ENCODE measurements around the gene CCNL1.

The CCNL1 gene

GRCh38 chr3:157117206-157117605 is 42.7 kb downstream of the CCNL1 start:
- no peak overlapping the region for H3K14ac ChIP-seq (ENCODE audit: low read length)
- H3K9ac ChIP-seq (ENCODE audit: low read depth, low read length, poor library complexity), result no peak overlapping the region
- no peak overlapping the region for H4K91ac ChIP-seq (ENCODE audit: low read depth, low read length, poor library complexity)
- H3K4me3 ChIP-seq (ENCODE audit: low read length in 2 of 2), result no peak overlapping the region
- no peak overlapping the region for H4K8ac ChIP-seq (ENCODE audit: low read depth, low read length)
- no peak overlapping the region for H3K23ac ChIP-seq (ENCODE audit: low read depth, low read length, poor library complexity)
- H3K36me3 ChIP-seq (replicated peaks in 1 of 2; ENCODE audit: control insufficient read depth in 2 of 2, insufficient read depth in 2 of 2, low read length in 2 of 2), result no peaks in the 10 kb centered on the region
- H3K27me3 ChIP-seq (ENCODE audit: control insufficient read depth in 3 of 3, insufficient read depth in 3 of 3, low read depth in 1 of 3, low read length in 3 of 3), result peaks cover 0 to 3% (median 0%) of the 10 kb centered on the region in 3 experiments
- peaks cover 0 to 2% of the 10 kb centered on the region in 2 donors for H3K9me3 ChIP-seq (replicated peaks in 1 of 2; ENCODE audit: control insufficient read depth in 2 of 2, insufficient read depth in 1 of 2, low read depth in 1 of 2, low read length in 2 of 2)
- WGBS, 2 donors (ENCODE audit: extremely low coverage in 2 of 2, insufficient read length in 2 of 2, insufficient replicate concordance in 1 of 2), result no CpG with 5 or more reads among the region's 3 CpGs
- no peak overlapping the region for H3K4ac ChIP-seq (ENCODE audit: low read length)
- H2BK5ac ChIP-seq (ENCODE audit: low read length), result no peak overlapping the region
- H3K4me1 ChIP-seq (ENCODE audit: control insufficient read depth in 2 of 2, insufficient read depth in 1 of 2, low read depth in 1 of 2, low read length in 2 of 2), result peaks cover 10 to 14% of the 10 kb centered on the region in 2 donors
- H3K4me2 ChIP-seq (ENCODE audit: insufficient read depth, low read length, poor library complexity, severe bottlenecking), result no peak overlapping the region
- H3K18ac ChIP-seq (ENCODE audit: low read length), result no peak overlapping the region
- H2AFZ ChIP-seq (ENCODE audit: low read length), result no peak overlapping the region
- H2BK12ac ChIP-seq (ENCODE audit: low read length), result no peak overlapping the region
- H3K27ac ChIP-seq (replicated peaks; ENCODE audit: low read length), result no peak overlapping the region
- no peak overlapping the region for H2AK5ac ChIP-seq (ENCODE audit: low read depth, low read length)
- H3K79me1 ChIP-seq (ENCODE audit: low read depth, low read length), result no peaks in the 10 kb centered on the region
- no peak overlapping the region for H2BK15ac ChIP-seq (ENCODE audit: low read length)
- H2BK120ac ChIP-seq (ENCODE audit: low read depth, low read length), result no peak overlapping the region
- no peak for DNase-seq (ENCODE audit: low spot score)

- no peak overlapping the region for H2BK120ac ChIP-seq (ENCODE audit: low read depth, low read length)
- H2BK15ac ChIP-seq (ENCODE audit: low read length), result no peak overlapping the region
- no CpG with 5 or more reads among the region's 4 CpGs for WGBS, 2 donors (ENCODE audit: extremely low coverage in 2 of 2, insufficient read length in 2 of 2, insufficient replicate concordance in 1 of 2)
- H3K4ac ChIP-seq (ENCODE audit: low read length), result no peak overlapping the region
- H2AFZ ChIP-seq (ENCODE audit: low read length), result peak overlapping the region; percentile 5
- peaks cover 0 to 3% (median 0%) of the 10 kb centered on the region in 3 experiments for H3K27me3 ChIP-seq (ENCODE audit: control insufficient read depth in 3 of 3, insufficient read depth in 3 of 3, low read depth in 1 of 3, low read length in 3 of 3)
- H3K14ac ChIP-seq (ENCODE audit: low read length), result no peak overlapping the region
- no peak overlapping the region for H3K9ac ChIP-seq (ENCODE audit: low read depth, low read length, poor library complexity)
- no peak overlapping the region for H2BK12ac ChIP-seq (ENCODE audit: low read length)
- H2BK5ac ChIP-seq (ENCODE audit: low read length), result no peak overlapping the region
- H3K4me3 ChIP-seq (ENCODE audit: low read length in 2 of 2), result no peak overlapping the region
- no peak for DNase-seq (ENCODE audit: low spot score)
- H4K8ac ChIP-seq (ENCODE audit: low read depth, low read length), result no peak overlapping the region
- peaks cover 11 to 14% of the 10 kb centered on the region in 2 donors for H3K4me1 ChIP-seq (ENCODE audit: control insufficient read depth in 2 of 2, insufficient read depth in 1 of 2, low read depth in 1 of 2, low read length in 2 of 2)
- peaks cover 0 to 2% of the 10 kb centered on the region in 2 donors for H3K9me3 ChIP-seq (replicated peaks in 1 of 2; ENCODE audit: control insufficient read depth in 2 of 2, insufficient read depth in 1 of 2, low read depth in 1 of 2, low read length in 2 of 2)
- no peak overlapping the region for H4K91ac ChIP-seq (ENCODE audit: low read depth, low read length, poor library complexity)
- H3K36me3 ChIP-seq (replicated peaks in 1 of 2; ENCODE audit: control insufficient read depth in 2 of 2, insufficient read depth in 2 of 2, low read length in 2 of 2), result no peaks in the 10 kb centered on the region
- H2AK5ac ChIP-seq (ENCODE audit: low read depth, low read length), result no peak overlapping the region
- no peak overlapping the region for H3K4me2 ChIP-seq (ENCODE audit: insufficient read depth, low read length, poor library complexity, severe bottlenecking)
- no peak overlapping the region for H3K27ac ChIP-seq (replicated peaks; ENCODE audit: low read length)
- H3K18ac ChIP-seq (ENCODE audit: low read length), result peak overlapping the region; percentile 54
- no peaks in the 10 kb centered on the region for H3K79me1 ChIP-seq (ENCODE audit: low read depth, low read length)
- H3K23ac ChIP-seq (ENCODE audit: low read depth, low read length, poor library complexity), result no peak overlapping the region
Measured at GRCh38 chr3:157116017-157116416, 43.9 kb downstream of the CCNL1 start.

- Histone ChIP-seq H3K18ac (ENCODE audit: low read length) (no peak overlapping the region), H3K4me1 (ENCODE audit: control insufficient read depth in 2 of 2, insufficient read depth in 1 of 2, low read depth in 1 of 2, low read length in 2 of 2) (peaks cover 11 to 17% of the 10 kb centered on the region in 2 donors), H2BK120ac (ENCODE audit: low read depth, low read length) (no peak overlapping the region), H3K14ac (ENCODE audit: low read length) (no peak overlapping the region), H3K9me3 (replicated peaks in 1 of 2; ENCODE audit: control insufficient read depth in 2 of 2, insufficient read depth in 1 of 2, low read depth in 1 of 2, low read length in 2 of 2) (peaks cover 0 to 2% of the 10 kb centered on the region in 2 donors), H3K79me1 (ENCODE audit: low read depth, low read length) (no peaks in the 10 kb centered on the region), H3K4me2 (ENCODE audit: insufficient read depth, low read length, poor library complexity, severe bottlenecking) (no peak overlapping the region), H3K4ac (ENCODE audit: low read length) (no peak overlapping the region), H4K8ac (ENCODE audit: low read depth, low read length) (no peak overlapping the region), H2AK5ac (ENCODE audit: low read depth, low read length) (no peak overlapping the region), H3K27me3 (ENCODE audit: control insufficient read depth in 3 of 3, insufficient read depth in 3 of 3, low read depth in 1 of 3, low read length in 3 of 3) (peaks cover 0 to 3% (median 0%) of the 10 kb centered on the region in 3 experiments), H2AFZ (ENCODE audit: low read length) (peak overlapping the region; percentile 54), H3K4me3 (ENCODE audit: low read length in 2 of 2) (no peak overlapping the region), H2BK12ac (ENCODE audit: low read length) (no peak overlapping the region), H2BK15ac (ENCODE audit: low read length) (no peak overlapping the region), H3K9ac (ENCODE audit: low read depth, low read length, poor library complexity) (no peak overlapping the region), H3K27ac (replicated peaks; ENCODE audit: low read length) (no peak overlapping the region), H3K36me3 (replicated peaks in 1 of 2; ENCODE audit: control insufficient read depth in 2 of 2, insufficient read depth in 2 of 2, low read length in 2 of 2) (no peaks in the 10 kb centered on the region), H2BK5ac (ENCODE audit: low read length) (no peak overlapping the region), H3K23ac (ENCODE audit: low read depth, low read length, poor library complexity) (no peak overlapping the region), H4K91ac (ENCODE audit: low read depth, low read length, poor library complexity) (no peak overlapping the region)
- DNase-seq (ENCODE audit: low spot score), result peak; percentile 58
- WGBS, 2 donors (ENCODE audit: extremely low coverage in 2 of 2, insufficient read length in 2 of 2, insufficient replicate concordance in 1 of 2), result no CpG with 5 or more reads among the region's 10 CpGs
Measured at GRCh38 chr3:157115069-157116006, 44.6 kb downstream of the CCNL1 start.

GRCh38 chr3:157113832-157114505 is 46.0 kb downstream of the CCNL1 start:
- DNase-seq (ENCODE audit: low spot score), result no peak
- H2BK5ac ChIP-seq (ENCODE audit: low read length), result no peak overlapping the region
- H3K27me3 ChIP-seq (ENCODE audit: control insufficient read depth in 3 of 3, insufficient read depth in 3 of 3, low read depth in 1 of 3, low read length in 3 of 3), result peaks cover 0 to 3% (median 0%) of the 10 kb centered on the region in 3 experiments
- peaks cover 11 to 17% of the 10 kb centered on the region in 2 donors for H3K4me1 ChIP-seq (ENCODE audit: control insufficient read depth in 2 of 2, insufficient read depth in 1 of 2, low read depth in 1 of 2, low read length in 2 of 2)
- no peak overlapping the region for H4K91ac ChIP-seq (ENCODE audit: low read depth, low read length, poor library complexity)
- H3K9ac ChIP-seq (ENCODE audit: low read depth, low read length, poor library complexity), result no peak overlapping the region
- H4K8ac ChIP-seq (ENCODE audit: low read depth, low read length), result no peak overlapping the region
- H3K27ac ChIP-seq (replicated peaks; ENCODE audit: low read length), result no peak overlapping the region
- H3K79me1 ChIP-seq (ENCODE audit: low read depth, low read length), result no peaks in the 10 kb centered on the region
- H3K4me2 ChIP-seq (ENCODE audit: insufficient read depth, low read length, poor library complexity, severe bottlenecking), result no peak overlapping the region
- no peak overlapping the region for H2AK5ac ChIP-seq (ENCODE audit: low read depth, low read length)
- no peaks in the 10 kb centered on the region for H3K36me3 ChIP-seq (replicated peaks in 1 of 2; ENCODE audit: control insufficient read depth in 2 of 2, insufficient read depth in 2 of 2, low read length in 2 of 2)
- no peaks in the 10 kb centered on the region for H3K9me3 ChIP-seq (replicated peaks in 1 of 2; ENCODE audit: control insufficient read depth in 2 of 2, insufficient read depth in 1 of 2, low read depth in 1 of 2, low read length in 2 of 2)
- H3K23ac ChIP-seq (ENCODE audit: low read depth, low read length, poor library complexity), result no peak overlapping the region
- no CpG with 5 or more reads among the region's 3 CpGs for WGBS, 2 donors (ENCODE audit: extremely low coverage in 2 of 2, insufficient read length in 2 of 2, insufficient replicate concordance in 1 of 2)
- H2BK120ac ChIP-seq (ENCODE audit: low read depth, low read length), result no peak overlapping the region
- no peak overlapping the region for H2BK15ac ChIP-seq (ENCODE audit: low read length)
- no peak overlapping the region for H3K4me3 ChIP-seq (ENCODE audit: low read length in 2 of 2)
- no peak overlapping the region for H3K18ac ChIP-seq (ENCODE audit: low read length)
- no peak overlapping the region for H2BK12ac ChIP-seq (ENCODE audit: low read length)
- no peak overlapping the region for H2AFZ ChIP-seq (ENCODE audit: low read length)
- no peak overlapping the region for H3K4ac ChIP-seq (ENCODE audit: low read length)
- no peak overlapping the region for H3K14ac ChIP-seq (ENCODE audit: low read length)

Data from neuronal stem cell (in vitro differentiated cells).